Tibial nerve (tissue), 4 donors: ENCODE measurements around the gene CAMTA1. TPM values are rescaled to one million over a fixed set of nuclear protein-coding genes. Genes with fewer than 3 reads are reported as not detected.

ENCODE experiments used
- DNase-seq, 2 donors: peaks; one replicate each; pipeline ENCODE4 v3.0.0-alpha.2; 2019; ENCODE audit warnings: low spot score in 2 of 2
- H3K27ac ChIP-seq, 4 donors: fragments of 200-600 bp; sonication (generic) in 3 of 4; one replicate each; pipeline ENCODE4 v1.5.1; 2017 to 2019; ENCODE audit warnings: mild to moderate bottlenecking in 1 of 4
- H3K27me3 ChIP-seq, 2 donors: fragments of 200-600 bp; sonication (generic) in 1 of 2; one replicate each; pipeline versions ENCODE4 v1.5.1 to v1.6.0; 2017 to 2019
- H3K36me3 ChIP-seq, 3 donors: fragments of 200-600 bp; sonication (generic); one replicate each; pipeline ENCODE4 v1.5.1; 2018 to 2019
- H3K4me1 ChIP-seq, 4 donors: fragments of 200-600 bp; sonication (generic) in 3 of 4; one replicate each; pipeline ENCODE4 v1.5.1; 2017 to 2019
- H3K4me3 ChIP-seq, 4 donors: fragments of 200-600 bp; sonication (generic) in 3 of 4; one replicate each; pipeline ENCODE4 v1.5.1; 2017 to 2019; ENCODE audit warnings: mild to moderate bottlenecking in 1 of 4, moderate library complexity in 1 of 4
- H3K9me3 ChIP-seq, 4 donors: fragments of 200-600 bp; sonication (generic) in 3 of 4; one replicate each; pipeline ENCODE4 v1.5.1; 2017 to 2019
- EP300 ChIP-seq, 2 donors: sonication (generic); formaldehyde crosslinking; IDR thresholded peaks; one replicate each; pipeline ENCODE4 v1.6.1; 2017; ENCODE audit warnings: antibody characterized with exemption in 2 of 2, mild to moderate bottlenecking in 1 of 2
- POLR2A ChIP-seq, 2 donors: fragments of 450-650 bp; IDR thresholded peaks; one replicate each; pipeline ENCODE4 v1.6.1; 2017; ENCODE audit warnings: antibody characterized with exemption in 2 of 2, mild to moderate bottlenecking in 2 of 2, moderate library complexity in 2 of 2
- WGBS, 2 donors: methylation state at CpG; one replicate each; pipeline ENCODE4 v1.1.5; 2018; 5-methylcytosine and 5-hydroxymethylcytosine counted together
- total RNA-seq, 4 donors: library from RNA; depleted of rRNA; stranded (reverse); fragments of >200 nt; gene quantifications; one replicate each; pipeline ENCODE4 v1.1.0, GENCODE V29; 2016
- TF ChIP-seq, protein P1 (sequence below), 5 experiments: fragments of 200-600 bp in 3 of 5; fragments of 450-650 bp in 2 of 5; sonication (generic) in 3 of 5; IDR thresholded peaks; one replicate each; pipeline ENCODE4 v1.5.1; 2016 to 2019; ENCODE audit warnings: antibody characterized with exemption in 5 of 5, mild to moderate bottlenecking in 3 of 5, moderate library complexity in 2 of 5

Gene CAMTA1
- total RNA-seq, 4 donors from 2014 or later, result 41.8 to 104 (median 87.2) TPM

DNA sequence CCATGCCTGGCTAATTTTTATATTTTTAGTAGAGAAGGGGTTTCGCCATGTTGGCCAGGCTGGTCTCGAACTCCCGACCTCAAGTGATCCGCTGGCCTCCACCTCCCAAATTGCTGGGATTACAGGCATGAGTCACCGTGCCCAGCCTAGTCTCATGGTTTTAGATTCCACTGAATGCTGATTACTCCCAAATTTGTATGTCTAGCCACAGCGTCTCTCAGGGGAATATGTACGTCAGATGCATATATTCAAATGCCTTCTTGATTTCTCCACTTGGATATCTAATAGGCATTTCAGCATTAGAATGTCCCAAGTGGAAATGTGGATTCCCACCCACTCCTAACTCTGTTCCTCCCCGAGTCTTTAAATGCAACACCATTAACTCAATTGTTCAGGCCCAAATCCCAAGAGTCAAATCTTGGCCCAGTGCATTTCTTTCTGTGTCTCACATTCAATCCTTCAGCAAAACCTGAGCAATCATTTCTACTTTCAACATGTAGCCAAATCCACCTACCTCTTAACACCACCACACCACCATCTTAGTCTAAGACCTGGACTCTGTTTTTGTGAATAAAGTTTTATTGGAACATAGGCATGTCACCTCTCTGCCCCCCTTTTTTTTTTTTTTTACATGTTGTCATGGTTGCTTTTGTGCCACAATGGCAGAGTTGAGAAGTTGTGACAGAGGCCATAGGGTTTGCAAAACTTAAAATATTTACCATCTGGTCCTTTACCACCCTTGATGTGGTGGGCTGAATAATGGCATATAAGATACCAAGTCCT, 9.8 kb upstream of the CAMTA1 start:
- Histone ChIP-seq H3K27ac (no peak overlapping the region), H3K9me3 (no peaks in the 10 kb centered on the region), H3K36me3 (no peaks in the 10 kb centered on the region), H3K4me3 (no peak overlapping the region), H3K4me1 (peaks cover 0 to 22% (median 0%) of the 10 kb centered on the region in 4 donors), H3K27me3 (no peaks in the 10 kb centered on the region)
- WGBS, 2 donors, result 86% methylated on average over 8 of the region's 8 CpGs
- TF ChIP-seq, protein P1, sequence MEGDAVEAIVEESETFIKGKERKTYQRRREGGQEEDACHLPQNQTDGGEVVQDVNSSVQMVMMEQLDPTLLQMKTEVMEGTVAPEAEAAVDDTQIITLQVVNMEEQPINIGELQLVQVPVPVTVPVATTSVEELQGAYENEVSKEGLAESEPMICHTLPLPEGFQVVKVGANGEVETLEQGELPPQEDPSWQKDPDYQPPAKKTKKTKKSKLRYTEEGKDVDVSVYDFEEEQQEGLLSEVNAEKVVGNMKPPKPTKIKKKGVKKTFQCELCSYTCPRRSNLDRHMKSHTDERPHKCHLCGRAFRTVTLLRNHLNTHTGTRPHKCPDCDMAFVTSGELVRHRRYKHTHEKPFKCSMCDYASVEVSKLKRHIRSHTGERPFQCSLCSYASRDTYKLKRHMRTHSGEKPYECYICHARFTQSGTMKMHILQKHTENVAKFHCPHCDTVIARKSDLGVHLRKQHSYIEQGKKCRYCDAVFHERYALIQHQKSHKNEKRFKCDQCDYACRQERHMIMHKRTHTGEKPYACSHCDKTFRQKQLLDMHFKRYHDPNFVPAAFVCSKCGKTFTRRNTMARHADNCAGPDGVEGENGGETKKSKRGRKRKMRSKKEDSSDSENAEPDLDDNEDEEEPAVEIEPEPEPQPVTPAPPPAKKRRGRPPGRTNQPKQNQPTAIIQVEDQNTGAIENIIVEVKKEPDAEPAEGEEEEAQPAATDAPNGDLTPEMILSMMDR (IDR thresholded peaks at IDR 0.05), result no peak
- TF ChIP-seq POLR2A (IDR thresholded peaks at IDR 0.05) (no peak), EP300 (IDR thresholded peaks at IDR 0.05) (no peak)
- DNase-seq, result no peak

DNA sequence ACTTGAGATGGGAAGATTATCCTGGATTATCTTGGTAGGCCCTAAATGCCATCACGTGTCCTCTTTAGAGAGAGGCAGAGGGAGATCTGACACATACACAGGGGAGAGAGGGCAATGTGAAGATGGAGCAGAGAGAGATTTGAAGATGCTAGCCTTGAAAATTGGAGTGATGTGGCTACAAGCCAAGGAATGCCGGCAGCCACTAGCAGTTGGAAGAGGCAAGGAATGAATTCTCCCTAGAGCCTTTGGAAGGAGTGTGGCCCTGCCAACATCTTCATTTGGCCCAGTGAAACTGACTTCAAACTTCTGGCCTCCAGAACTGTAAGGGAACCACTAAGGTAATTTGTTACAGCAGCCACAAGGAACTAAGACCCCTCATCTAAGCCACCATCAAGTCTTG, 8.9 kb upstream of the CAMTA1 start:
- peaks cover 0 to 13% (median 0%) of the 10 kb centered on the region in 4 donors for H3K4me1 ChIP-seq
- WGBS, 2 donors, result 93 to 100% methylated on average over 2 of the region's 2 CpGs
- no peak for DNase-seq
- H3K4me3 ChIP-seq, result no peak overlapping the region
- H3K27ac ChIP-seq, result no peak overlapping the region
- H3K9me3 ChIP-seq, result no peaks in the 10 kb centered on the region
- no peaks in the 10 kb centered on the region for H3K27me3 ChIP-seq
- TF ChIP-seq EP300 (IDR thresholded peaks at IDR 0.05) (no peak), POLR2A (IDR thresholded peaks at IDR 0.05) (no peak)
- TF ChIP-seq, protein P1 (IDR thresholded peaks at IDR 0.05), result no peak
- H3K36me3 ChIP-seq, result no peaks in the 10 kb centered on the region

- DNase-seq, result no peak
- no peak overlapping the region for H3K4me3 ChIP-seq
- H3K27ac ChIP-seq, result no peak overlapping the region
- no peaks in the 10 kb centered on the region for H3K9me3 ChIP-seq
- H3K36me3 ChIP-seq, result no peaks in the 10 kb centered on the region
- H3K4me1 ChIP-seq, result peaks cover 0 to 8% (median 0%) of the 10 kb centered on the region in 4 donors
- WGBS, 2 donors, result 75 to 81% methylated on average over 7 of the region's 7 CpGs
- no peak for TF ChIP-seq EP300 (IDR thresholded peaks at IDR 0.05)
- no peak for TF ChIP-seq POLR2A (IDR thresholded peaks at IDR 0.05)
- TF ChIP-seq, protein P1 (IDR thresholded peaks at IDR 0.05), result no peak
- no peaks in the 10 kb centered on the region for H3K27me3 ChIP-seq
Observed at GRCh38 chr1:6776895-6777294, 8.4 kb upstream of the CAMTA1 start.

- TF ChIP-seq EP300 (IDR thresholded peaks at IDR 0.05), result no peak
- no peak for TF ChIP-seq POLR2A (IDR thresholded peaks at IDR 0.05)
- TF ChIP-seq, protein P1 (IDR thresholded peaks at IDR 0.05), result no peak
- WGBS, 2 donors, result 80 to 84% methylated on average over 7 of the region's 7 CpGs
- Histone ChIP-seq H3K36me3 (no peaks in the 10 kb centered on the region), H3K27me3 (no peaks in the 10 kb centered on the region), H3K27ac (no peak overlapping the region), H3K4me1 (peaks cover 0 to 1% (median 0%) of the 10 kb centered on the region in 4 donors), H3K9me3 (no peaks in the 10 kb centered on the region), H3K4me3 (no peak overlapping the region)
- no peak for DNase-seq
Observed at GRCh38 chr1:6777813-6778212, 7.4 kb upstream of the CAMTA1 start.

- 75 to 79% methylated on average over 7 of the region's 7 CpGs for WGBS, 2 donors
- TF ChIP-seq POLR2A (IDR thresholded peaks at IDR 0.05) (no peak), EP300 (IDR thresholded peaks at IDR 0.05) (no peak)
- TF ChIP-seq, protein P1 (IDR thresholded peaks at IDR 0.05), result no peak
- Histone ChIP-seq H3K4me1 (peaks cover 0 to 11% (median 3%) of the 10 kb centered on the region in 4 donors), H3K27ac (no peak overlapping the region), H3K27me3 (no peaks in the 10 kb centered on the region), H3K9me3 (no peaks in the 10 kb centered on the region), H3K36me3 (no peaks in the 10 kb centered on the region), H3K4me3 (no peak overlapping the region)
- no peak for DNase-seq
Observed at GRCh38 chr1:6779089-6779805, 6.0 kb upstream of the CAMTA1 start.
